ENCODE results near the gene FXYD7.

DNA sequence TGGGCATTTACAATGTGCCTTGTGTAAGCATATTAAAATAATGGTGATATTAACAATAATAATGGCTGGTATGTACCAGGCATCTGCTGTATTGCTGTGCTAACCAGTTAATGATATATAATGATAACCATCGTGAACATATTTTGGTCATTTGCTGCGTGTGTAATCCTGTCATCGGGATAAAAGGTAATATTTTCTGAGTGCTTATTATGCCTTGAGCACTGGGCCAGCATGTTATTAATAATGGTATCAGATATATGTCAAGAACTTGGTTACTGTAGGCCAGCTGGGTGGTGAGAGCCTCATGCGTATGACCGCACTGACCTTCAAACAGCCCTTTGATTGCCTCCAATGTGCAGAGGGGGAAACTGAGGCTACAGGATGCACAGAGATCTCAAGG, 49.6 kb upstream of the FXYD7 start:
- TF ChIP-seq, protein P1, sequence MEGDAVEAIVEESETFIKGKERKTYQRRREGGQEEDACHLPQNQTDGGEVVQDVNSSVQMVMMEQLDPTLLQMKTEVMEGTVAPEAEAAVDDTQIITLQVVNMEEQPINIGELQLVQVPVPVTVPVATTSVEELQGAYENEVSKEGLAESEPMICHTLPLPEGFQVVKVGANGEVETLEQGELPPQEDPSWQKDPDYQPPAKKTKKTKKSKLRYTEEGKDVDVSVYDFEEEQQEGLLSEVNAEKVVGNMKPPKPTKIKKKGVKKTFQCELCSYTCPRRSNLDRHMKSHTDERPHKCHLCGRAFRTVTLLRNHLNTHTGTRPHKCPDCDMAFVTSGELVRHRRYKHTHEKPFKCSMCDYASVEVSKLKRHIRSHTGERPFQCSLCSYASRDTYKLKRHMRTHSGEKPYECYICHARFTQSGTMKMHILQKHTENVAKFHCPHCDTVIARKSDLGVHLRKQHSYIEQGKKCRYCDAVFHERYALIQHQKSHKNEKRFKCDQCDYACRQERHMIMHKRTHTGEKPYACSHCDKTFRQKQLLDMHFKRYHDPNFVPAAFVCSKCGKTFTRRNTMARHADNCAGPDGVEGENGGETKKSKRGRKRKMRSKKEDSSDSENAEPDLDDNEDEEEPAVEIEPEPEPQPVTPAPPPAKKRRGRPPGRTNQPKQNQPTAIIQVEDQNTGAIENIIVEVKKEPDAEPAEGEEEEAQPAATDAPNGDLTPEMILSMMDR (IDR thresholded peaks at IDR 0.05; ENCODE audit: insufficient read depth, low read length), result no peak
- TF ChIP-seq POLR2AphosphoS5 (IDR thresholded peaks at IDR 0.05; ENCODE audit: low read depth), result no peak
- TF ChIP-seq GABPA (IDR thresholded peaks at IDR 0.05; ENCODE audit: low read depth), result no peak
- TF ChIP-seq, protein P2, sequence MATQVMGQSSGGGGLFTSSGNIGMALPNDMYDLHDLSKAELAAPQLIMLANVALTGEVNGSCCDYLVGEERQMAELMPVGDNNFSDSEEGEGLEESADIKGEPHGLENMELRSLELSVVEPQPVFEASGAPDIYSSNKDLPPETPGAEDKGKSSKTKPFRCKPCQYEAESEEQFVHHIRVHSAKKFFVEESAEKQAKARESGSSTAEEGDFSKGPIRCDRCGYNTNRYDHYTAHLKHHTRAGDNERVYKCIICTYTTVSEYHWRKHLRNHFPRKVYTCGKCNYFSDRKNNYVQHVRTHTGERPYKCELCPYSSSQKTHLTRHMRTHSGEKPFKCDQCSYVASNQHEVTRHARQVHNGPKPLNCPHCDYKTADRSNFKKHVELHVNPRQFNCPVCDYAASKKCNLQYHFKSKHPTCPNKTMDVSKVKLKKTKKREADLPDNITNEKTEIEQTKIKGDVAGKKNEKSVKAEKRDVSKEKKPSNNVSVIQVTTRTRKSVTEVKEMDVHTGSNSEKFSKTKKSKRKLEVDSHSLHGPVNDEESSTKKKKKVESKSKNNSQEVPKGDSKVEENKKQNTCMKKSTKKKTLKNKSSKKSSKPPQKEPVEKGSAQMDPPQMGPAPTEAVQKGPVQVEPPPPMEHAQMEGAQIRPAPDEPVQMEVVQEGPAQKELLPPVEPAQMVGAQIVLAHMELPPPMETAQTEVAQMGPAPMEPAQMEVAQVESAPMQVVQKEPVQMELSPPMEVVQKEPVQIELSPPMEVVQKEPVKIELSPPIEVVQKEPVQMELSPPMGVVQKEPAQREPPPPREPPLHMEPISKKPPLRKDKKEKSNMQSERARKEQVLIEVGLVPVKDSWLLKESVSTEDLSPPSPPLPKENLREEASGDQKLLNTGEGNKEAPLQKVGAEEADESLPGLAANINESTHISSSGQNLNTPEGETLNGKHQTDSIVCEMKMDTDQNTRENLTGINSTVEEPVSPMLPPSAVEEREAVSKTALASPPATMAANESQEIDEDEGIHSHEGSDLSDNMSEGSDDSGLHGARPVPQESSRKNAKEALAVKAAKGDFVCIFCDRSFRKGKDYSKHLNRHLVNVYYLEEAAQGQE (IDR thresholded peaks at IDR 0.05; ENCODE audit: insufficient replicate concordance, low read depth), result no peak
